Central memory CD4-positive, alpha-beta T cell (primary cell): ENCODE data around the gene GMDS.

ENCODE experiments used
- DNase-seq: peaks from one replicate; pipeline ENCODE4 v3.0.0; 2022

Gene GMDS

DNA sequence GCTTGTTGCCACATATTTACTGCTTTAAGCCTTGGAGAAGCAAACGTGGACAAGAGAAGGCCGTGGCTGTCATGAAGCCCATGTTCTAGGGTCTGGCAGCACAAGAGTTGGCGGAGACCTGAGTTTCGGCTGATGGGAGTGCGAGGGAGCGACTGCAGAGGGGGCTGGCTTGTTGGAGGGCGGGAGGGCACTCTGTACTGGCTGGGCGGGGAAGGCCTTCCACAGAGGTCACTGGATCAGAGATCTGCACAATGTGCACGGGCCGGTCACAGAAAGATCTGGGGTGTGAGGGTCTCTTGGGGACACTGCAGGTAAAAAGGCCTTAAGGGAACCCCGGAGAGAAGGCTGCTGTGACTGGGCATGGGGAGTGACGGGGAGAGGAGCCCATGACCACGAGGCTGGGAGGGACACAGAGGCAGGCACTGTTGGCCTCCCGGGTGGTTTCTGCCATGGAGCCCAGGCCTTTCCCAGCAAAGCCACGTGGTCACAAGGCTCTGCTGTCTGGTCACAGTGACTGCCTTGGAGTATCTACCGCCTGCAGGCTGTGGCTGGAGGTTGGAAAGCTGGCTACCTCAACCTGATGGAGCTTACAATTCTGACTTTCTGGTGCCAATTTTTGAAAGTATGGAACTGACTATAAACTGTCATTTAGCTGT lies 611.9 kb downstream of the GMDS start:
- no peak for DNase-seq

- DNase-seq, result no peak
Observed at GRCh38 chr6:1631251-1631650, 614.2 kb downstream of the GMDS start.

DNA sequence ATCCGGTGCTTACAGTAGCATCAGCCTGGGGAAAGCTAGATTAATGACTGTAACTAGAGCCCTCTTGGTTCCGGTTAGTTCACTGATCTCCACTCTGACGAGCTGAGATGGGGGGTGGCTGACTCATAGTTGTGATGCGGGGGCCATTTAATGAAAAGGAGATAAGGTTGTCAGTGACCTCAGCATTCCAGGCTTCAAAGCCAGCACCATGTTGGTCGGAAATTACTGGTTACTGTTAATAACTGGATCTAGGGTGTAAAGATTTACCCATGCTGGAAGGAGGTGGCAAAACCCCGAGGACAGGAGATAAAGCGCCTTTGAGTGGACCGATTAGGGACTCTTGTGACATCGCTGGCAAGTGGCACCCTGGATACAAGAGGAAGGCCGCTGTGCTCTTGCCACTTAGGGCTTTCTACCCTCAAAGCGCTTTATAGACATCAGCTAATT lies 614.6 kb downstream of the GMDS start:
- no peak for DNase-seq

DNA sequence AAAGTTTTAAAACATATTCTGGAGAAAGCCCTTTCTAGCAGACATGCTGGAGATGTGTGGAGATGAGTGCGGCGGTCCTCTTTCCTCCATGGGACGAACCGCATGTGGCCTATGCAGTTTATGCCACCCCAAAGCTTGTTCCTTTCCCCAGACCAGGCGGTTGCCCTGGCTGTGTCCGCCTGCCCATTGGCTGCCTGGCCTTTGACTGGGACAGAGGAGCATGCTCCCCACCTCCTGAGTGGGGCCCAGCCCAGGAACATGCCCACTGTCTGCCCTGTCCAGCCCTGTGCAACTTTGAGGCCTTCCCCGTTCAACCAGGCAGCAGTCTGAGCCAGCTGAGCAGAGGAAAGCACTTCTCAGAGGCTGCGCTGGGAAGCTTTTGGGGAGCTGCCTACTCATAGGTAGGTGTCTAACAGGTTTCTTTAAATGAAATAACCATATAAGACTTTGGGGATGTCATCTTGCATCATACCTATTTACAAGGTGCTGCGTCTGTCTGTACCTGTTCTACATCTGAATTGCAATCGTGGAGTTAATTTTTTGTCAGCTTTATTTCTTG lies 615.1 kb downstream of the GMDS start:
- DNase-seq, result no peak

DNA sequence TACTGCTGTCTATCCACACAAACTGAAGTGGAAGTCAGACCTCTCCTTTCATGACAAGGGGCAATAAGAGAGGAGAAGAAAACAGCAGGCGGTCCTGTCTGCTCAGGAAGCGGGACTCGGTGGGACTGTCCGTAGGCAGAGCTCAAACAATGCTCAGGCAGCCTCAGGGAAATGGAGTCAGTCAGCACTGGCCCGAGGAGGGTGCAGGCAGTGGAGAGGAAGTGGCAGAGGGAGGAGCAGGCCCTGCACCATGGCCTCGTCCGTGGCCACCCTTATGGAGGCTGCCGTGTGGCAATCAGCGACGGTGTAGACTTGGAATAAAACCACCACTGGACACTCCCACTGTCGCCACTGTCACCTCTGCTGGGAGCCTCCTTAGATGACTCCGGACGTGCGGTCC lies 616.1 kb downstream of the GMDS start:
- no peak for DNase-seq

- no peak for DNase-seq
Observed at GRCh38 chr6:1627827-1628560, 617.4 kb downstream of the GMDS start.

GRCh38 chr6:1626481-1626880 lies 618.9 kb downstream of the GMDS start:
- no peak for DNase-seq

DNA sequence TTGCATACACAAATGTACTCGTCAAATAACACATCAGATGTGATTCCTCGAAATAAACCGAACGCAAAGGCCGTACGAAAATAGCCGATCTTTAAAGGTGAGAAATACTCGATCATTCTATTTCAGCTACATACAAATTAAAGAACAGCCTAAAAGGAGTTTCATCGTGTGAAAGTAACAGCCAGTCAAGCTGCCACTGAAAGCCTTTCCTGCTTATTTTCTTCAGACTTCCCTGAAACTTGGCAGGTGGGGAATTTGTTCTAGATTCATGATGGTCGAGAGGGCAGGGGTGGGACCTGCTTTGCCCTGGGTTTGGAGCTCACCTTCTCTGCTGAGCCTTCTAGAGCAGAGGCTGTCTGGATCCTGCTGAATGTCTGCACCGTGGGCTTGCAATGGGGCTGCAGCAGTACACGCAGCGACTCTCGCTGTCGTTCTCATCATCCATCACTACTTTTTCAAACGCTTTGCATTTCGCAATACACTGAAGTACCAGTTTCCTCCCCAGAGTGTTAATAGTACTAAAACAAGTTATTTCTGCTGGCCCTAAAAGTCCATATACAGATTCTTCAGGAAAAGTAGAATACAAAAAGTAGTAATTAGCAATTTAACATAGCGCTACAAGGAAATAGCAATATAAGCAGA lies 619.5 kb downstream of the GMDS start:
- DNase-seq, result no peak

GRCh38 chr6:1624851-1625781 lies 620.3 kb downstream of the GMDS start:
- DNase-seq, result no peak

GRCh38 chr6:1624058-1624850 lies 621.2 kb downstream of the GMDS start:
- DNase-seq, result no peak

GRCh38 chr6:1623769-1624057 lies 621.7 kb downstream of the GMDS start:
- DNase-seq, result no peak

DNA sequence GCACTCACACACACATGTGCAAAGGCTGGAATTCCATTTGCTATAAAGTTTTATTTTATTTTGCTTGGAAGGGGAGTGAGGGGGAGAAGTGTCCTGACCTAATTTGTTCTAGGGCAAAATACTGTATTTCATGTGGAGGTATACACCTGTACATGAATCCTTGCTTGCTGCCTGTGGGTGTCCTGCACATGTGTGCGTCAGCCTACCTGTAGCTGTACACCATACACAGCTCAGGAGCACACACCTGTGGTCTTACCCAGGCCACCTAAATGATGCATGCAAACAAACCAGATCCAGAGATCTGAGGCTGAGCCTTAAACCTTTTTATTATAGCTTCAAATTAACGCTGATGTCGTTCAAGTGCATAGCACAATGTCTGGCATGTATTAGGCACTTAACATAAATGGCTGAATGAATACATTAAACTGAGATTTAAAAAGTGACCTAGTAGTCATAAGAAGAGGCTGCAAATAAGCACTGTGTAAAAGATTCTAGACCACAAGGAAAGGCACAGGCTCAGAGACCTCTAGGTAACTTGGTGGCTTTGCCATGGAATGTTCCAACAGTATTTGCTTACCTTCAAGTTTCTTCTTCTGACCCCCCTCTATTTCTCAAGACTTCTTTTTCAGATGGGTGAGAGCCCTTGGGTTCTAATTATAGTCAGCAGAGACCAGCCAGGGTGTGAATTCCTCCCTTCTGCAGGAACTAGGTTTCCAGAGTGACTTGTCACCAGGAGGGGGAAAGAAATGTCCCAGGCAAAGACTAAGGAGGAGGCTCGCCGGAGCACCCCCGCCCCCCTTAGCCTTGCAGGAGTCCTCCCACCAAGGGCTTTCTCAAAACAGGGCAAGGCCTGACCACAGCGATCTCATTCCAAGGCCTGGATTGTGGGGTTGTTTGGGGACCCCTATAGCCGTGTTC lies 622.3 kb downstream of the GMDS start:
- DNase-seq, result no peak

- no peak for DNase-seq
Observed at GRCh38 chr6:1622220-1622850, 623.1 kb downstream of the GMDS start.

DNA sequence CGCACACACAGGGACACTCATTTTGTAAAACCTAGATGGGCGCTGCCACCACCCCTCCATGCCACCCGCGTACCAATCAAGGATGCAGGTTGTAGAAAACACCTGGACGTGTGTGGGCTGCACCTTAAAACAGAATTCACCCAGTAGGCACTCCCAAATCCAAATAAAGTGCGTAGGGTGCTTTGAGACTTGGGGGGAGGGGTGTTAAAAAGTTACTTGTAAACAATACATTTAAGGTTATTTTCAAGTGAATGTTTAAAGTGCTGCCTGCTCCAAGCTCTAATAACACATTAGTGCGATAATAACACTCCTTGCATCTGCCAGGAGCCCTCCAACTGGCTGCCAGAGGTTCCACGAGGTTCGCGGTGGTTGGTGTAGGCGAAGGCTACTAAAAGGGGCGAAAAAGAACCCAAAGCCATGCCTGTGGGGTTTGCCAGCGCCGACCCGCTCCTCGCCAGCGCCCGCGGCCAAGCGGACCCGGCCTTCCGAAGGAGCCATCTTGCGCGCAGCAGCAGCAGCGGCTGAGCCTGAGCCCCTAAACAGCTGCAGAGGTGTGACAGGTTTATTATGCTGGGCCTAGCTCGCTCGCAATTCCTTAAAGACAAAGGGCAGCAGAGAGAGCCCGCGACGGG lies 624.2 kb downstream of the GMDS start:
- DNase-seq, result no peak

DNA sequence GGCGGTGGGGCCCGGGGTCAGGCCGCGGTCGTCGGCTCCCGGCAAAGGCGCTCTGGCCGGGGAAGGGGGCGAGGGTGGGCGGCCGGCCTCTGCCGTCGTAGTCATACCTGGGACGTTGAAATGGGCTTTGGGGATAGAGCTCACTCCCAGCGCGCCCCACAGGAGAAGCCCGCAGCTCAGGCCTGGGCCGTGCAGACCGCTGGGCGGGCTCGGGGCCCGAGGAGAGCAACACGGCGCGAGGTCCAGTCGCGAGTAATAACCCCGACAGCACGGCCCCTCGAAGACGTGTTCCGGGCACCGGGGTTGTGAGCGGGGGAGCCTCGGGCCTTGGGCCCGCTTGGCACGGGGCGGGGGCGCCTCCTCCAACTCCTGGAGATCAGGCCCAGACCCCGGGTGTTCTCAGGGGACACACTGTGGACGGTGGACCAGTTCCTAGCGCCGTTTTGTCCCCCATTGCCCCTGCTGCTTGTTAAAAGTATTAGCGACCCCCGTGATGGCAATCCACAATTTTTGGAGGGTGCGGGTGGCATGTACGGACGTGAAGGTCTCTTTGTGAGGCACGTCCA lies 624.8 kb downstream of the GMDS start:
- DNase-seq, result no peak

DNA sequence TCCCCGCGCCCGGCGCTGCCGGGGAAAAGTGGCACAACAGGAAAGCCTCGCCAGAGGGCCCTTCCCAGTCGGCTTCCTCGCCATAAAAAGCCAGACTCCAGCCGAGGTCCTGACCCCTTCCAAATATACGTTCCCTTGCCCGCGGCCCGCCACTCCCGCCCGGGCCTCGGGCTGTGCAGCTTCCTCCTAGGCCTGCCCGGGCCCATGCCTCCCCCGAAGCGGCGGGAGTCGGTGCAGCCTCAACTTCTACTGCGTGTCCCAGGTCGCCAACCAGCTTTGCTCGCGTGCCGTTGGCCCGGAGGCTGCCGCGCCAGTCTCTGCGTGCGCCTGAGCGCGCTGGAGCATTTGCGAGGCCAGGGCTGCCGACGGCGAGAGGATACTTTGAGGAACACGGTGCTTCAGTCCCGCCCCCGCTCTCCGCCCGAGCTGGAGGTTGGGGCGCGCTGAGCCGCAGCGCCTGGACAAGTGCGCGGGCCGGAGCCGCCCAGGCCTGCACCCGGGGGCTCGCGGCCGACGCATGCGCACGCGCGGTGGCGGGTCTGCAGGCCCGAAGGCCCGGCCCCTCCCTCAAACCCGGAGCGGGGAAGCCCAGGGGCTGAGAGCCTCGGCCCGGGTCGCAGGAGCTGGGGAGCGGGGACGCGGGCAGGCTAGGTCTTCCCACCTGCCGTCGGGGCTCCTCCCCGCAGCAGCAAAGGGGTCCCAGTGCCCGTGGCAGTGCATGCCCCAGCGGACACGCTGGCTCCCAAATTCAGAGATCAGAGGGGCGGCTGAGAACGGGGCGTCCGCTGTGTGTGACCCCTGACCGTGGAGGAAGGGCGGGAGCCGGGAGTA lies 625.5 kb downstream of the GMDS start:
- DNase-seq, result no peak

DNA sequence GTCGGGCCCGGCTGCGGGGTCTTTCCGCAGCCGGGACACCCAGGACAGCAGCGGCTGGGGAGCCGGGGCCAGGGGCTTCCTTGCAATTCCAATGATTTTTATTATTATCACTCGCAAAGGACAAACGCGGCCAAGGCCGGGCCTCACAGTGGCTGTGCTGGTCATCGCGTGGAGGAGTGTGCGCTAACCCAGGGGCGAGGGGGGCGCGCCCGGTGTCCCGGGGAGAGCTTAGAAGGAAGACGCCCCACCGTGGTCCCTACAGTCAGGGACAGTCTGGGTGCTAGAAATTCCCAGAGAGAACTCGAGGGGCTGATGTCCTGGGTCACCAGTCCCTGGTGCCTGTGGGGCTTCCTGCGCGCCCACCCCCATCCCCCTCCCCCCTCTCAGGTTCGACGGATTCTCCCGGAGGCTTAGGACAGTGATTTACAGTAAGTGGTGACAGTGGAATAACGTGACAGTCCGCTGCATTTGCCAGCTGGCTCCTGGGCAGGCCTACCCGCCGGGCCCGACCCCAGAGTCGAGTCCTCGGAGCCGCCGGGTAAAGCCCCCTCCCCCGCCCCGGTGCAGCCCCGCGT lies 626.2 kb downstream of the GMDS start:
- DNase-seq, result no peak
